ENCODE results near the gene HMGB1.
"Not testable (repeated sequence)": the region's sequence is repeated elsewhere in the genome, so short reads cannot be mapped to it uniquely, and the experiment has no call there.

The HMGB1 gene

DNA sequence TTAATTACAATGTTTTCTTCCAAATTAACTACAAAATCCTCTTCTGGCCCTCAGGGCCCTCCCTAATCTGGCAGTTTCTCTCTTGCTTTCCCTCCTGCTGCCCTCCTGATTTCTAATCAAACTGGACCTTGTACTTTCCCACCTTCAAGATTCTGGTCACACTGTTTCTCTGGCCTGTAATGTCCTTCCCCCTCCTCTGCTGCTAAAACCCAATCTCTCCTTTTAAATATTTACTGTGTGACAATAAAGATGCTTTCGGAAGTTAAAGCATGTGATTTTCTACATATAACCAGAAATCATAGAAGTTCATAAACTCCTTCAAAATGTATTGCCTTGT lies 14.1 kb upstream of the HMGB1 start:
- no peak overlapping the region for H3K4me3 Mint-ChIP-seq

GRCh38 chr13:30479154-30479882 lies 13.6 kb upstream of the HMGB1 start:
- H3K36me3 Mint-ChIP-seq, result no peaks in the 10 kb centered on the region
- H3K4me3 Mint-ChIP-seq, result no peak overlapping the region
- H3K27me3 Mint-ChIP-seq, result no peaks in the 10 kb centered on the region
- no peaks in the 10 kb centered on the region for H3K4me1 Mint-ChIP-seq
- no peak overlapping the region for H3K27ac Mint-ChIP-seq
- H3K9me3 Mint-ChIP-seq, result no peaks in the 10 kb centered on the region

More for the DNA sequence above, 14.1 kb upstream of the HMGB1 start:
- H3K9me3 Mint-ChIP-seq, result no peaks in the 10 kb centered on the region
- H3K36me3 Mint-ChIP-seq, result no peaks in the 10 kb centered on the region
- H3K27ac Mint-ChIP-seq, result no peak overlapping the region
- no peaks in the 10 kb centered on the region for H3K27me3 Mint-ChIP-seq
- H3K4me1 Mint-ChIP-seq, result no peaks in the 10 kb centered on the region

- Mint-ChIP-seq H3K27me3 (no peaks in the 10 kb centered on the region), H3K9me3 (no peaks in the 10 kb centered on the region), H3K36me3 (no peaks in the 10 kb centered on the region), H3K4me1 (no peaks in the 10 kb centered on the region), H3K27ac (no peak overlapping the region), H3K4me3 (no peak overlapping the region)
Measured at GRCh38 chr13:30477346-30478195, 11.8 kb upstream of the HMGB1 start.

DNA sequence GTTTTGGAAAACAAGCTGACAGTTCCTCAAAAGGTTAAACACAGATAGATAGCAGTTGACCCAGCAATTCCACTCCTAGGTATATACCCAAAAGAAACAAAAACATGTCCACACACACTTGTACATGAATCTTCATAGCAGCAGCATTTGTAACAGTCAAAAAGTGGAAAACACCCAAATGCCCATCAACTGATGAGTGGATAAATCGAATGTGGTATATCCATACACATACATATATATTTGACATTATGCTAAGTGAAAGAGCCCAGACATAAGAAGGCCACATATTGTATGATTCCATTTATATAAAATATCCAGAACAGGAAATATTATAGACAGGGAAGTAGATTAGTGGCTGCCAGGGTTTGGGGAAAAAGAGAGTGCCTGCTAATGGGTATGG lies 7.9 kb upstream of the HMGB1 start:
- Mint-ChIP-seq H3K27me3 (no peaks in the 10 kb centered on the region), H3K9me3 (no peaks in the 10 kb centered on the region), H3K4me1 (no peaks in the 10 kb centered on the region), H3K36me3 (no peaks in the 10 kb centered on the region), H3K4me3 (no peak overlapping the region), H3K27ac (no peak overlapping the region)

- H3K9me3 Mint-ChIP-seq, result no peaks in the 10 kb centered on the region
- H3K4me1 Mint-ChIP-seq, result peaks cover 23% of the 10 kb centered on the region
- no peaks in the 10 kb centered on the region for H3K27me3 Mint-ChIP-seq
- peaks cover 11% of the 10 kb centered on the region for H3K36me3 Mint-ChIP-seq
- no peak overlapping the region for H3K4me3 Mint-ChIP-seq
- no peak overlapping the region for H3K27ac Mint-ChIP-seq
Measured at GRCh38 chr13:30466841-30467252, 1.1 kb upstream of the HMGB1 start.

- peak overlapping the region; percentile 94 for H3K4me3 Mint-ChIP-seq
- H3K4me1 Mint-ChIP-seq, result peaks cover 27% of the 10 kb centered on the region
- H3K9me3 Mint-ChIP-seq, result no peaks in the 10 kb centered on the region
- peaks cover 14% of the 10 kb centered on the region for H3K36me3 Mint-ChIP-seq
- H3K27ac Mint-ChIP-seq, result no peak overlapping the region
- no peaks in the 10 kb centered on the region for H3K27me3 Mint-ChIP-seq
Measured at GRCh38 chr13:30466358-30466714, 600 bp upstream of the HMGB1 start.

GRCh38 chr13:30465343-30465592 lies 468 bp downstream of the HMGB1 start:
- H3K27ac Mint-ChIP-seq, result no peak overlapping the region
- H3K27me3 Mint-ChIP-seq, result no peaks in the 10 kb centered on the region
- H3K4me3 Mint-ChIP-seq, result no peak overlapping the region
- no peaks in the 10 kb centered on the region for H3K9me3 Mint-ChIP-seq
- H3K4me1 Mint-ChIP-seq, result peaks cover 29% of the 10 kb centered on the region
- peaks cover 15% of the 10 kb centered on the region for H3K36me3 Mint-ChIP-seq

DNA sequence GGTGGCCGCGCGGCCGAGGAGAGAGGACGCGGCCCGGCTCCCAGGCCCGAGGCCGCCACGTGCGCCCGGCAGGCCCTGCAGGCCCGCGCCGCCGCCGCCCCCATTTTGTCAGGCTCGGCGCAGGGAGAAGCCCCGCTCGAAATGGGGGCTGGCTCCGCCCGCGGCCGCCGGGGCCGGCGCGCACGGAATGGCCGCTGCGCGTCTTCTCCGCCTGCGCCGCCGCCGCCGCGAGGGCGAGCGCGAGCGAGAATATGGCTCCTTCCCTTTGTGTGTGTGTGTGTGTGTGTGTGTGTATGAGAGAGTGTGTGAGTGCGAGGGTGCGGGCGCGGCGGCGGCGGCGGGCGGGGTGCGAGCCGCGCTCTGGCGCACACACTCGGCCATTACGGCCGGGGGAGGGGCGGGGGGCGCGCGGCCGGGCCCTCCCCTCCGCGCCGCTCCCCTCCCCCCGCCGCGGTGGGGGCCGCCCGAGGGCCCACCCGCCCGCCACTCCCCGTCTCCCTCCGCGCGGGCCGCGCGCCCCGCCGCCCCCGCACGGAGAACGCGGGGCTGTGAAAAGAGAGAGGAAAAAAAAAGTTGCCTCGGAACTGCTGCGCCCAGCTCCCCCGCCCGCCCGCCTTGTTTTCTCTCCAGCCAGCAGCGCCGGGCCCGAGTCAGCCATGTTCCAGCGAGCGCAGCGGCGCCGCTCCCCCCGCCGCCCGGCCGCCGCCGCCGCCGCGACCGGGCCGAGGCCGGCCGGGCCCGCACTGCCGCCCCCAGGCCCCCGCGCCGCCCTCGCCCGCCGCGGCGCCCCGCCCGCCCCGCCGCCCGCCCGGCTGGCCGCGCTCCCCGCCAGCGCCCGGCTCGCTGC lies 1.0 kb downstream of the HMGB1 start:
- Mint-ChIP-seq H3K9me3 (no peaks in the 10 kb centered on the region), H3K27me3 (no peaks in the 10 kb centered on the region), H3K36me3 (peaks cover 15% of the 10 kb centered on the region), H3K27ac (peak overlapping the region; percentile 99), H3K4me3 (peak overlapping the region; percentile 89), H3K4me1 (peaks cover 30% of the 10 kb centered on the region)

- Mint-ChIP-seq H3K27ac (peak overlapping the region; percentile 99), H3K9me3 (no peaks in the 10 kb centered on the region), H3K4me1 (peaks cover 38% of the 10 kb centered on the region), H3K4me3 (peak overlapping the region; percentile 89), H3K36me3 (peaks cover 15% of the 10 kb centered on the region), H3K27me3 (no peaks in the 10 kb centered on the region)
Measured at GRCh38 chr13:30463787-30464495, 1.8 kb downstream of the HMGB1 start.

- Mint-ChIP-seq H3K4me3 (peak overlapping the region; percentile 60), H3K27ac (peak overlapping the region; percentile 97), H3K36me3 (peaks cover 16% of the 10 kb centered on the region), H3K4me1 (peaks cover 57% of the 10 kb centered on the region)
- H3K27me3 Mint-ChIP-seq, H3K9me3 Mint-ChIP-seq: not testable (repeated sequence)
Measured at GRCh38 chr13:30461279-30462066, 4.3 kb downstream of the HMGB1 start.

DNA sequence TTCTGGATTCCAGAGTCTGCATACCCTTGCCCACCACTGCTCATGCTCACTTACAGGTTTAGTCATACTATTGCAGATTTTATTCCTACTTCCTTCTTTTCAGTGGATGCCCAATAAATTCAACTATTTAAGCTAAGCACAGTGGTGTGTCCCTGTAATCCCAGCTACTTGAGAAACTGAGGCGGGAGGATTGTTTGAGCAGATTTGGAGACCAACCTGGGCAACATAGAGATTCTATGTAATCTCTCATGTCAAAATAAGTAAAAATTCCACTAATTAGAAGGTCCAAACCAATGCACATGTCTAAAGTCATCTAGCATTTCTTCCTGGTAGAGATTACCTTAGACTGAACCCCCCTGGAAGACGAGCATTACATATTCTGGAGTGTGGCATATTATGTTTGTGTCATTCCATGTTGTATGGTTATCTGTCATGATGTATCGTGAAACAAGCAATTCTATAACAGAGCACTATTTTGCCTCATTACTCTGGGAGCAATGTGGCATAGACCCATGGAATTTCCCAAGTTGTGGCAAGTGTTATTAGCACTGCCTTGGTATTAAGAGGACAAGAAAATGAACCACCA lies 8.3 kb downstream of the HMGB1 start:
- Mint-ChIP-seq H3K27ac (peak overlapping the region; percentile 52), H3K36me3 (peaks cover 10% of the 10 kb centered on the region), H3K4me3 (no peak overlapping the region), H3K4me1 (peaks cover 45% of the 10 kb centered on the region), H3K9me3 (no peaks in the 10 kb centered on the region), H3K27me3 (no peaks in the 10 kb centered on the region)

DNA sequence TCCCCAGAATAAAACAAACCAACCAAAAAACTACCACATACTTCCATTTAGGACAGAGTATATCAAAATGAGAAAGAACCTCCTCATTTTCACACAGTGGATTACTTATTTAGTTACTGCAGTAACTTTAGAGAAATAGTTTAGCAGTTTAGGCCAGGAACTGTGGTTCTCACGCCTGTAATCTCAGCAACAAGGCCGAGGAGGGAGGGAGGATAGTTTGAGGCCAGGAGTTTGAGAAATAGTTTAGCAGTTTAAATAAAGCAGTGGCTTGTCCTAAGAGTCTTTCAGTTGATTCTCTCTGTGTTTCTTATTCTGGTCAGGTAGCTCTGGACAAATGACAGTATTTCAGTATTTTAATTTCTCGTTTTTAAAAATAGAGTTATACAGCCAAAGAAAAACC lies 9.4 kb downstream of the HMGB1 start:
- H3K27me3 Mint-ChIP-seq, result no peaks in the 10 kb centered on the region
- H3K27ac Mint-ChIP-seq, result no peak overlapping the region
- peaks cover 2% of the 10 kb centered on the region for H3K36me3 Mint-ChIP-seq
- H3K4me3 Mint-ChIP-seq, result no peak overlapping the region
- peaks cover 36% of the 10 kb centered on the region for H3K4me1 Mint-ChIP-seq
- H3K9me3 Mint-ChIP-seq, result no peaks in the 10 kb centered on the region

DNA sequence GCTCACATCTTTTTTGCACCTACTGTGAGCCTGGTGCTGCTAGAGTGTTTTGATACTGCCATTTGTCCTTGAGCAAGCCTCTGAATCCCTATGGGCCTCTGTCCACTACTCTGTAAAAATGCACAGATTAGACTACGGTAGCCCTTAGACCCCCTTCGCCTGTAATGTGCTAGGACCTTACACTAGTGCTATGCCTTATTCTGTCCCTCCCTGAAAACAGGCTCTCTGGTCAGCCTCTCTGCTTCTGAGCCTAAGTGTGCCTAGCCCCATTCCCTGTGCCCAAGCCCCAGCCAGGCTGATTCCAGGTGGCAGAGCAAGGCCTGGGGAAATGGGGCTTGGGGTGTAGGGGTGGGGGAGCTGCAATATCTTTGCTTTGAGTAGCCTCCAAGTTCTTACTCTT lies 10.7 kb downstream of the HMGB1 start:
- Mint-ChIP-seq H3K27me3 (no peaks in the 10 kb centered on the region), H3K36me3 (peaks cover 1% of the 10 kb centered on the region), H3K4me3 (no peak overlapping the region), H3K4me1 (peaks cover 34% of the 10 kb centered on the region), H3K27ac (no peak overlapping the region), H3K9me3 (no peaks in the 10 kb centered on the region)

GRCh38 chr13:30453727-30454126 lies 12.0 kb downstream of the HMGB1 start:
- Mint-ChIP-seq H3K9me3 (no peaks in the 10 kb centered on the region), H3K27me3 (no peaks in the 10 kb centered on the region), H3K27ac (no peak overlapping the region), H3K4me3 (no peak overlapping the region), H3K4me1 (peaks cover 23% of the 10 kb centered on the region), H3K36me3 (peaks cover 1% of the 10 kb centered on the region)

GRCh38 chr13:30451476-30451875 lies 14.3 kb downstream of the HMGB1 start:
- not testable (repeated sequence) for H3K36me3 Mint-ChIP-seq, H3K27ac Mint-ChIP-seq, H3K27me3 Mint-ChIP-seq

More at GRCh38 chr13:30451476-30451875, 14.3 kb downstream of the HMGB1 start:
- H3K4me1 Mint-ChIP-seq, H3K9me3 Mint-ChIP-seq, H3K4me3 Mint-ChIP-seq: not testable (repeated sequence)
